SK-N-SH treated with all-trans-retinoic acid at 6 μM for 48 hours (cell line): ENCODE measurements around the gene TUBGCP2.

Experiments used
- ATAC-seq: fragments of 200-7000 bp; cut with Tn5 transposase; 3 replicates; pipeline ENCODE4 v1.9.1; 2020; ENCODE audit warnings: mild to moderate bottlenecking, moderate library complexity
- ARNTL ChIP-seq: fragments of 450-650 bp; formaldehyde crosslinking; IDR thresholded peaks from 2 replicates; pipeline ENCODE4 v1.5.0; 2020; ENCODE audit warnings: low read depth, mild to moderate bottlenecking, moderate library complexity, borderline replicate concordance
- BACH2 ChIP-seq: fragments of 250-450 bp; sonication (Bioruptor Pico); IDR thresholded peaks from 2 replicates; pipeline ENCODE4 v1.9.0; 2021; ENCODE audit warnings: mild to moderate bottlenecking, borderline replicate concordance
- CSDC2 ChIP-seq: fragments of 250-450 bp; sonication (Bioruptor Pico); IDR thresholded peaks from 2 replicates; pipeline ENCODE4 v1.5.0; 2020; ENCODE audit warnings: mild to moderate bottlenecking, moderate library complexity
- ESRRG ChIP-seq: fragments of 250-450 bp; sonication (Bioruptor Pico); IDR thresholded peaks from 2 replicates; pipeline ENCODE4 v1.6.1; 2021; ENCODE audit warnings: mild to moderate bottlenecking
- GLIS3 ChIP-seq: fragments of 250-450 bp; sonication (Bioruptor Pico); IDR thresholded peaks from 2 replicates; pipeline ENCODE4 v1.5.0; 2020; ENCODE audit warnings: mild to moderate bottlenecking, moderate library complexity
- OSR1 ChIP-seq: fragments of 250-450 bp; sonication (Bioruptor Pico); IDR thresholded peaks from 2 replicates; pipeline ENCODE4 v1.8.0; 2022; ENCODE audit warnings: moderate library complexity, mild to moderate bottlenecking, inconsistent platforms
- PPARA ChIP-seq: fragments of 250-450 bp; sonication (Bioruptor Pico); IDR thresholded peaks from 2 replicates; pipeline ENCODE4 v1.5.0; 2020; ENCODE audit warnings: mild to moderate bottlenecking, borderline replicate concordance
- RARB ChIP-seq: fragments of 250-450 bp; sonication (Bioruptor Pico); IDR thresholded peaks from 2 replicates; pipeline ENCODE4 v1.8.0; 2021; ENCODE audit warnings: mild to moderate bottlenecking, moderate library complexity
- SNAI2 ChIP-seq: fragments of 250-450 bp; sonication (Bioruptor Pico); IDR thresholded peaks from 2 replicates; pipeline ENCODE4 v1.5.0; 2020; ENCODE audit warnings: mild to moderate bottlenecking, moderate library complexity
- TCF4 ChIP-seq: fragments of 250-450 bp; sonication (Bioruptor Pico); IDR thresholded peaks from 2 replicates; pipeline ENCODE4 v1.8.0; 2021; ENCODE audit warnings: mild to moderate bottlenecking, moderate library complexity, borderline replicate concordance
- TOX ChIP-seq: fragments of 250-450 bp; sonication (Bioruptor Pico); IDR thresholded peaks from 2 replicates; pipeline ENCODE4 v1.8.0; 2021; ENCODE audit warnings: mild to moderate bottlenecking, moderate library complexity, borderline replicate concordance
- ZC3H10 ChIP-seq: fragments of 250-450 bp; sonication (Bioruptor Pico); IDR thresholded peaks from 2 replicates; pipeline ENCODE4 v1.5.1; 2021; ENCODE audit warnings: mild to moderate bottlenecking, moderate library complexity
- ZFP3 ChIP-seq: fragments of 250-450 bp; sonication (Bioruptor Pico); IDR thresholded peaks from 2 replicates; pipeline ENCODE4 v1.5.0; 2020; ENCODE audit warnings: mild to moderate bottlenecking, moderate library complexity
- ZNF70 ChIP-seq: fragments of 450-650 bp; formaldehyde crosslinking; IDR thresholded peaks from 2 replicates; pipeline ENCODE4 v1.5.0; 2020; ENCODE audit warnings: mild to moderate bottlenecking, moderate library complexity
- ZNF8 ChIP-seq: fragments of 450-650 bp; formaldehyde crosslinking; IDR thresholded peaks from 2 replicates; pipeline ENCODE4 v1.5.0; 2020; ENCODE audit warnings: mild to moderate bottlenecking, moderate library complexity
- TF ChIP-seq, protein P1 (sequence below): fragments of 250-450 bp; sonication (Bioruptor Pico); IDR thresholded peaks from 2 replicates; pipeline ENCODE4 v1.8.0; 2021; ENCODE audit warnings: low read depth, mild to moderate bottlenecking, moderate library complexity, borderline replicate concordance
- TF ChIP-seq, protein P2 (sequence below): fragments of 250-450 bp; sonication (Bioruptor Pico); IDR thresholded peaks from 2 replicates; pipeline ENCODE4 v1.5.1; 2021; ENCODE audit warnings: mild to moderate bottlenecking, moderate library complexity
- TF ChIP-seq, protein P3 (sequence below): fragments of 250-450 bp; sonication (Bioruptor Pico); IDR thresholded peaks from 2 replicates; pipeline ENCODE4 v1.8.0; 2020; ENCODE audit warnings: mild to moderate bottlenecking, moderate library complexity, borderline replicate concordance
- TF ChIP-seq, protein P4 (sequence below): fragments of 250-450 bp; sonication (Bioruptor Pico); IDR thresholded peaks from 2 replicates; pipeline ENCODE4 v1.5.1; 2020; ENCODE audit warnings: low read depth, mild to moderate bottlenecking, moderate library complexity
- TF ChIP-seq, protein P5 (sequence below): fragments of 250-450 bp; sonication (Bioruptor Pico); IDR thresholded peaks from 2 replicates; pipeline ENCODE4 v1.5.0; 2020; ENCODE audit warnings: mild to moderate bottlenecking, moderate library complexity

TUBGCP2 gene

DNA sequence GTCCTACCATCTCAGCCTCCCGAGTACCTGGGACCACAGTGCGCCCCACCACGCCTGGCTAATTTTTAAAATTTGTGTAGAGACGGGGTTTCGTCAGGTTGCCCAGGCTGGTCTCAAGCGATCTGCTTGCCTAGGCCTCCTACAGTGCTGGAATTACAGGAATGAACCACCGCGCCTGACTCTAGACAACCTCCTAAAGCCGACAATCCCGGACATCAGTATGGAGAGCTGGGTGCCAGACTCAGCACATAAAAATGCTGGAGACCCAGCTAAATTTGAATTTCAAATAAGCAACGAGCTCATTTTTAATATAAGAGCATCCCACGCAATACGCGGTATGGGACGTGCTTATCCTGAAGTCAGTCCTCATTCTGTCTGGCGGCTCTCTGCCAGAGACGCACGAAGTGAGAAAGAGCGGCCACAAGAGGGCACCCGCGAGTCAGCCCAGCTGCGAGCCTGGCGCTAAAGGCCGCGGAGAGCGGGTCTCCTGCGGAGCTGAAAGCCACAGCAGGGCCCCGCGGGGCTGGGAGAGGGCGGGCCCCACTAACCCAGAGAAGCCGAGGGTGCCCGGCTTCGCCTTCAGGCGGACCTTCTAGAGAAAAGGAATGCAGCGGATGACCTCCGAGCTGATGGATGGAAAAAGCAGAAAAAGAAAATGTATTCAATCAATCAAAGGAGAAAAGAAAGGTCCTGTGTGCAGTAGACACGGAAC lies 21.0 kb upstream of the TUBGCP2 start:
- TF ChIP-seq RARB (CRISPR knock-in tag) (no peak), OSR1 (no peak)
- ATAC-seq = peak; percentile 76

DNA sequence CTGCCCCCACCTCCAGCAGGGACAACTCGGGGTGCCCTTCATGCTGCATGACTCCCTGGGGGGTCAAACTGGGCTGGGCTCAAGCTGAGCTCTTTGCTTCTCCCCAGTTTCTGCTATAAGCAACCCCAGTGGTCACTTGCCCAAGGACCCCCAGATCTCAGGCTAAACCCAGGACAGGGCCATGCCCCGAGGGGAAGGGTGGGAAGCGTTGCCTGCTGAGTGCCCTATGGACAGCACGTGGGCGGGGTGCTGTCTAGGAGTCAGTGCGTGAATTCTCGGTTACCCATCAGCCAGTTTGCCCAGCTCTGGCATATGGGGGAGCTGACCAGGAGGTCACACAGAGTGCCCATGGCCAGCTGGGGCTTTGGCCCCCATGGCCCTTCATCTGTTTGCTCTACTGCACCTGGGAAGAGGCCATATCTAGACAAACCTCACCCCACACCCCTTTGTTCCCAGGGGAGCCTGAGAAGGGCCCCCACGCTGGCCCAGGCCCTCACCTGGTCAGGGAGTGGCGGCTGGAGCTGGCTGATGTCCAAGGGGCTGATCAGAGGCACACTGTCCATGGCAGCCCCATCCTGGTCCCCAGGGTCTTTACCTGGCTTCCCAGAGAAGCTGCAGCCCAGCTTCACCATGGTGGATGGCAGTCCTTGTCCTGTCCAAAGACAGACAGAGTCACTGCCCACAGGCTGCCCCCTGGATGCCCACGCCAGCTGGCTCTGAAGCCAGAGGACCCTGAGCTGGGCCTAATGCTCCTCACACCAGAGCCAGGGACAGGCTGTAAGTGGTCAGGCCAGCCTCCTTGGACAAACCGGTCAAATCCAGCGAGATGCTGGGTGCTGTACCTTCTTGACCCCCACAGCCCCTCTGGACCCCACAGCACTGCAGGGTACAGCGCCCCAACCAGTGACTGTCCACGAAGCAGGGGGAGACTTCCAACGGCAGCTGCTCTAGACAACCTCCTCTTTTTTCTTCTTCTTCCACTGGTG lies 20.0 kb upstream of the TUBGCP2 start:
- ATAC-seq = no peak
- TF ChIP-seq TCF4 (CRISPR knock-in tag) (no peak), ARNTL (CRISPR knock-in tag) (no peak), OSR1 (no peak), PPARA (CRISPR knock-in tag) (no peak), GLIS3 (CRISPR knock-in tag) (no peak), CSDC2 (CRISPR knock-in tag) (no peak), ZFP3 (CRISPR knock-in tag) (no peak), ZNF70 (CRISPR knock-in tag) (no peak), TOX (CRISPR knock-in tag) (no peak), ZC3H10 (CRISPR knock-in tag) (no peak), SNAI2 (CRISPR knock-in tag) (no peak), ESRRG (CRISPR knock-in tag) (no peak), ZNF8 (no peak), RARB (CRISPR knock-in tag) (no peak), BACH2 (CRISPR knock-in tag) (no peak)
- TF ChIP-seq, protein P1, sequence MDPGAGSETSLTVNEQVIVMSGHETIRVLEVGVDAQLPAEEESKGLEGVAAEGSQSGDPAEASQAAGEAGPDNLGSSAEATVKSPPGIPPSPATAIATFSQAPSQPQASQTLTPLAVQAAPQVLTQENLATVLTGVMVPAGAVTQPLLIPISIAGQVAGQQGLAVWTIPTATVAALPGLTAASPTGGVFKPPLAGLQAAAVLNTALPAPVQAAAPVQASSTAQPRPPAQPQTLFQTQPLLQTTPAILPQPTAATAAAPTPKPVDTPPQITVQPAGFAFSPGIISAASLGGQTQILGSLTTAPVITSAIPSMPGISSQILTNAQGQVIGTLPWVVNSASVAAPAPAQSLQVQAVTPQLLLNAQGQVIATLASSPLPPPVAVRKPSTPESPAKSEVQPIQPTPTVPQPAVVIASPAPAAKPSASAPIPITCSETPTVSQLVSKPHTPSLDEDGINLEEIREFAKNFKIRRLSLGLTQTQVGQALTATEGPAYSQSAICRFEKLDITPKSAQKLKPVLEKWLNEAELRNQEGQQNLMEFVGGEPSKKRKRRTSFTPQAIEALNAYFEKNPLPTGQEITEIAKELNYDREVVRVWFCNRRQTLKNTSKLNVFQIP = no peak
- TF ChIP-seq, protein P2, sequence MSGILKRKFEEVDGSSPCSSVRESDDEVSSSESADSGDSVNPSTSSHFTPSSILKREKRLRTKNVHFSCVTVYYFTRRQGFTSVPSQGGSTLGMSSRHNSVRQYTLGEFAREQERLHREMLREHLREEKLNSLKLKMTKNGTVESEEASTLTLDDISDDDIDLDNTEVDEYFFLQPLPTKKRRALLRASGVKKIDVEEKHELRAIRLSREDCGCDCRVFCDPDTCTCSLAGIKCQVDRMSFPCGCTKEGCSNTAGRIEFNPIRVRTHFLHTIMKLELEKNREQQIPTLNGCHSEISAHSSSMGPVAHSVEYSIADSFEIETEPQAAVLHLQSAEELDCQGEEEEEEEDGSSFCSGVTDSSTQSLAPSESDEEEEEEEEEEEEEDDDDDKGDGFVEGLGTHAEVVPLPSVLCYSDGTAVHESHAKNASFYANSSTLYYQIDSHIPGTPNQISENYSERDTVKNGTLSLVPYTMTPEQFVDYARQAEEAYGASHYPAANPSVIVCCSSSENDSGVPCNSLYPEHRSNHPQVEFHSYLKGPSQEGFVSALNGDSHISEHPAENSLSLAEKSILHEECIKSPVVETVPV = no peak
- TF ChIP-seq, protein P3, sequence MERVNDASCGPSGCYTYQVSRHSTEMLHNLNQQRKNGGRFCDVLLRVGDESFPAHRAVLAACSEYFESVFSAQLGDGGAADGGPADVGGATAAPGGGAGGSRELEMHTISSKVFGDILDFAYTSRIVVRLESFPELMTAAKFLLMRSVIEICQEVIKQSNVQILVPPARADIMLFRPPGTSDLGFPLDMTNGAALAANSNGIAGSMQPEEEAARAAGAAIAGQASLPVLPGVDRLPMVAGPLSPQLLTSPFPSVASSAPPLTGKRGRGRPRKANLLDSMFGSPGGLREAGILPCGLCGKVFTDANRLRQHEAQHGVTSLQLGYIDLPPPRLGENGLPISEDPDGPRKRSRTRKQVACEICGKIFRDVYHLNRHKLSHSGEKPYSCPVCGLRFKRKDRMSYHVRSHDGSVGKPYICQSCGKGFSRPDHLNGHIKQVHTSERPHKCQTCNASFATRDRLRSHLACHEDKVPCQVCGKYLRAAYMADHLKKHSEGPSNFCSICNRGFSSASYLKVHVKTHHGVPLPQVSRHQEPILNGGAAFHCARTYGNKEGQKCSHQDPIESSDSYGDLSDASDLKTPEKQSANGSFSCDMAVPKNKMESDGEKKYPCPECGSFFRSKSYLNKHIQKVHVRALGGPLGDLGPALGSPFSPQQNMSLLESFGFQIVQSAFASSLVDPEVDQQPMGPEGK = no peak
- TF ChIP-seq, protein P4, sequence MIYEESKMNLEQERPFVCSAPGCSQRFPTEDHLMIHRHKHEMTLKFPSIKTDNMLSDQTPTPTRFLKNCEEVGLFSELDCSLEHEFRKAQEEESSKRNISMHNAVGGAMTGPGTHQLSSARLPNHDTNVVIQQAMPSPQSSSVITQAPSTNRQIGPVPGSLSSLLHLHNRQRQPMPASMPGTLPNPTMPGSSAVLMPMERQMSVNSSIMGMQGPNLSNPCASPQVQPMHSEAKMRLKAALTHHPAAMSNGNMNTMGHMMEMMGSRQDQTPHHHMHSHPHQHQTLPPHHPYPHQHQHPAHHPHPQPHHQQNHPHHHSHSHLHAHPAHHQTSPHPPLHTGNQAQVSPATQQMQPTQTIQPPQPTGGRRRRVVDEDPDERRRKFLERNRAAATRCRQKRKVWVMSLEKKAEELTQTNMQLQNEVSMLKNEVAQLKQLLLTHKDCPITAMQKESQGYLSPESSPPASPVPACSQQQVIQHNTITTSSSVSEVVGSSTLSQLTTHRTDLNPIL (CRISPR knock-in tag) = no peak
- TF ChIP-seq, protein P5, sequence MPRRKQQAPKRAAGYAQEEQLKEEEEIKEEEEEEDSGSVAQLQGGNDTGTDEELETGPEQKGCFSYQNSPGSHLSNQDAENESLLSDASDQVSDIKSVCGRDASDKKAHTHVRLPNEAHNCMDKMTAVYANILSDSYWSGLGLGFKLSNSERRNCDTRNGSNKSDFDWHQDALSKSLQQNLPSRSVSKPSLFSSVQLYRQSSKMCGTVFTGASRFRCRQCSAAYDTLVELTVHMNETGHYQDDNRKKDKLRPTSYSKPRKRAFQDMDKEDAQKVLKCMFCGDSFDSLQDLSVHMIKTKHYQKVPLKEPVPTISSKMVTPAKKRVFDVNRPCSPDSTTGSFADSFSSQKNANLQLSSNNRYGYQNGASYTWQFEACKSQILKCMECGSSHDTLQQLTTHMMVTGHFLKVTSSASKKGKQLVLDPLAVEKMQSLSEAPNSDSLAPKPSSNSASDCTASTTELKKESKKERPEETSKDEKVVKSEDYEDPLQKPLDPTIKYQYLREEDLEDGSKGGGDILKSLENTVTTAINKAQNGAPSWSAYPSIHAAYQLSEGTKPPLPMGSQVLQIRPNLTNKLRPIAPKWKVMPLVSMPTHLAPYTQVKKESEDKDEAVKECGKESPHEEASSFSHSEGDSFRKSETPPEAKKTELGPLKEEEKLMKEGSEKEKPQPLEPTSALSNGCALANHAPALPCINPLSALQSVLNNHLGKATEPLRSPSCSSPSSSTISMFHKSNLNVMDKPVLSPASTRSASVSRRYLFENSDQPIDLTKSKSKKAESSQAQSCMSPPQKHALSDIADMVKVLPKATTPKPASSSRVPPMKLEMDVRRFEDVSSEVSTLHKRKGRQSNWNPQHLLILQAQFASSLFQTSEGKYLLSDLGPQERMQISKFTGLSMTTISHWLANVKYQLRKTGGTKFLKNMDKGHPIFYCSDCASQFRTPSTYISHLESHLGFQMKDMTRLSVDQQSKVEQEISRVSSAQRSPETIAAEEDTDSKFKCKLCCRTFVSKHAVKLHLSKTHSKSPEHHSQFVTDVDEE (CRISPR knock-in tag) = no peak
